DOHH2 (cell line): ENCODE data around the gene RAB39A.
A peak's percentile ranks its signal among the peaks of the same experiment; 100 is the strongest.
"Not testable (repeated sequence)": the region's sequence is repeated elsewhere in the genome, so short reads cannot be mapped to it uniquely, and the experiment has no call there.

ENCODE experiments used
- H3F3A ChIP-seq: fragments of 200-600 bp; sonication (generic), shearing (Covaris generic); 2 replicates; pipeline ENCODE4 v1.6.0; 2016; ENCODE audit warnings: antibody characterized with exemption, mild to moderate bottlenecking; ENCODE audit not compliant: control insufficient read depth, insufficient read depth
- H3K27ac ChIP-seq: fragments of 200-600 bp; sonication (generic); 2 replicates; pipeline ENCODE4 v1.5.1; 2014; ENCODE audit warnings: low read depth, mild to moderate bottlenecking, low read length, moderate library complexity
- H3K27me3 ChIP-seq: fragments of 200-600 bp; sonication (generic); 2 replicates; pipeline ENCODE4 v1.6.1; 2014; ENCODE audit warnings: mild to moderate bottlenecking, low read length, mixed read lengths; ENCODE audit not compliant: control insufficient read depth
- H3K36me3 ChIP-seq: fragments of 200-600 bp; sonication (generic); 2 replicates; pipeline ENCODE4 v1.6.1; 2014; ENCODE audit warnings: mild to moderate bottlenecking, low read length, moderate library complexity, mixed read lengths; ENCODE audit not compliant: control insufficient read depth
- H3K4me1 ChIP-seq: fragments of 200-600 bp; sonication (generic); 2 replicates; pipeline ENCODE4 v1.6.1; 2014; ENCODE audit warnings: mild to moderate bottlenecking, low read length, mixed read lengths; ENCODE audit not compliant: control insufficient read depth
- H3K4me2 ChIP-seq: fragments of 200-600 bp; sonication (generic); 2 replicates; pipeline ENCODE4 v1.6.0; 2014; ENCODE audit warnings: mild to moderate bottlenecking, low read length, moderate library complexity
- H3K4me3 ChIP-seq: fragments of 200-600 bp; sonication (generic); 2 replicates; pipeline ENCODE4 v1.5.1; 2014; ENCODE audit warnings: mild to moderate bottlenecking, low read length, mixed read lengths
- H3K79me2 ChIP-seq: fragments of 200-600 bp; sonication (generic); 2 replicates; pipeline ENCODE4 v1.6.1; 2014; ENCODE audit warnings: mild to moderate bottlenecking, low read length, mixed read lengths; ENCODE audit not compliant: control insufficient read depth
- H3K9me2 ChIP-seq: fragments of 200-600 bp; sonication (generic); replicated peaks from 2 replicates; pipeline ENCODE4 v1.6.1; 2014; ENCODE audit warnings: mild to moderate bottlenecking, low read length, mixed read lengths; ENCODE audit not compliant: control insufficient read depth
- H3K9me3 ChIP-seq: fragments of 200-600 bp; sonication (generic); 2 replicates; pipeline ENCODE4 v1.6.1; 2014; ENCODE audit warnings: antibody characterized with exemption, low read length, mixed read lengths; ENCODE audit not compliant: control insufficient read depth, insufficient read depth
- H4K20me1 ChIP-seq: fragments of 200-600 bp; sonication (generic); 2 replicates; pipeline ENCODE4 v1.6.0; 2014; ENCODE audit warnings: low read depth, mild to moderate bottlenecking, antibody characterized with exemption, low read length, moderate library complexity; ENCODE audit not compliant: control insufficient read depth, insufficient read depth
- EZH2phosphoT487 ChIP-seq: fragments of 200-600 bp; sonication (generic); IDR thresholded peaks from 2 replicates; pipeline ENCODE4 v1.6.1; 2017; ENCODE audit warnings: borderline replicate concordance, mild to moderate bottlenecking, antibody characterized with exemption, low read length, moderate library complexity, mixed read lengths
- TF ChIP-seq, protein P1 (sequence below): fragments of 200-600 bp; sonication (generic); IDR thresholded peaks from one replicate; pipeline ENCODE4 v1.5.1; 2014; ENCODE audit warnings: antibody characterized with exemption, mild to moderate bottlenecking, low read depth, low read length; ENCODE audit not compliant: poor library complexity, severe bottlenecking

The RAB39A gene, protein sequence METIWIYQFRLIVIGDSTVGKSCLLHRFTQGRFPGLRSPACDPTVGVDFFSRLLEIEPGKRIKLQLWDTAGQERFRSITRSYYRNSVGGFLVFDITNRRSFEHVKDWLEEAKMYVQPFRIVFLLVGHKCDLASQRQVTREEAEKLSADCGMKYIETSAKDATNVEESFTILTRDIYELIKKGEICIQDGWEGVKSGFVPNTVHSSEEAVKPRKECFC

DNA sequence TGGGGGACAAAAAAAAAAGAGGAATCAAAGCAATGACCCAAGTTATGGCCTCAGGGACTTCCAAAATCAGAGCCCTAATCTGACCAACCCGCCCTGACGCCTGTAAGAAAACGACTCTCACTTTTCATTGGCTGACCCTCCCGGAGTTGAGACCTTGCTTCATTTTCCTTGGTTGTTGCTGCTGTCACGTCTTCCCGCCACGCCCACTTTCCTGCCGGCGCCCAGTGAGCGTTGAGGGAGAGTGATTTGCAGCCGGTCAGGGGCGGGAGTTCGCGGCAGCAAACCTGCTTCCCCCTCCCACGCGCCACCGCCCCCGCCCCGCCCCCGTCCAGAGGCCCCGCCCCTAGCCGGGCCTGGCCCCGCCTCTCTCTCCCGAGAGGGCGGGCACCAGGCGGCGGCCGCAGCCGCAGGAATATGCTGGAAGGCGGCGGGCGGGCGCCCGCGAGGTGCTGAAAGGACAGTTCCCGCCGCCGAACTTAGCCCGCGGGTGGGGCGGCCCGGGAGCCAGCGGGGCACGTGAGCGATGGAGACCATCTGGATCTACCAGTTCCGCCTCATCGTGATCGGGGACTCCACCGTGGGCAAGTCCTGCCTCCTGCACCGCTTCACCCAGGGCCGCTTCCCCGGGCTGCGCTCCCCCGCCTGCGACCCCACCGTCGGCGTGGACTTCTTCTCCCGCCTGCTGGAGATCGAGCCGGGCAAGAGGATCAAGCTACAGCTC is at the start of gene RAB39A:
RAB39A (plus strand) TSS at position 403 of the 721 bp plus-strand sequence; CDS start at position 524, 121 bp downstream.
- Histone ChIP-seq H3K27me3 (no peaks in the 10 kb centered on the region), H3K9me2 (no peaks in the 10 kb centered on the region), H3K9me3 (no peaks in the 10 kb centered on the region), H3K79me2 (peaks cover 40% of the 10 kb centered on the region), H3K27ac (peak within 1 kb of the TSS; percentile 45), H4K20me1 (no peaks in the 10 kb centered on the region), H3K4me2 (peak within 1 kb of the TSS; percentile 82), H3F3A (peaks cover 15% of the 10 kb centered on the region), H3K36me3 (no peaks in the 10 kb centered on the region; the same call in 1 of the 2 replicates), H3K4me1 (peaks cover 34% of the 10 kb centered on the region), H3K4me3 (peak within 1 kb of the TSS; percentile 95)
- TF ChIP-seq EZH2phosphoT487, result no peak

DNA sequence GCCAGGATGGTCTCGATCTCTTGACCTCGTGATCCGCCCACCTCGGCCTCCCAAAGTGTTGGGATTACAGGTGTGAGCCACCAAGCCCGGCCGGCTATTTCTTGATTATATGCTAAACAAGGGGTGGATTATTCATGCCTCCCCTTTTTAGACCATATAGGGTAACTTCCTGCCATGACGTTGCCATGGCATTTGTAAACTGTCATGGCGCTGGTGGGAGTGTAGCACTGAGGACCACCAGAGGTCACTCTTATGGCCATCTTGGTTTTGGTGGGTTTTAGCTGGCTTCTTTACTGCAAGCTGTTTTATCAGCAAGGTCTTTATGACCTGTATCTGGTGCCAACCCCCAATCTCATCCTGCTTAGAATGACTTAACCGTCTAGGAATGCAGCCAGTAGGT is 46.8 kb upstream of the RAB39A start:
- not testable (repeated sequence) for H3K27me3 ChIP-seq, H3K4me3 ChIP-seq, H3F3A ChIP-seq, H3K4me1 ChIP-seq, H3K9me2 ChIP-seq, H3K4me2 ChIP-seq, H3K27ac ChIP-seq, H4K20me1 ChIP-seq, H3K36me3 ChIP-seq, H3K79me2 ChIP-seq, H3K9me3 ChIP-seq

DNA sequence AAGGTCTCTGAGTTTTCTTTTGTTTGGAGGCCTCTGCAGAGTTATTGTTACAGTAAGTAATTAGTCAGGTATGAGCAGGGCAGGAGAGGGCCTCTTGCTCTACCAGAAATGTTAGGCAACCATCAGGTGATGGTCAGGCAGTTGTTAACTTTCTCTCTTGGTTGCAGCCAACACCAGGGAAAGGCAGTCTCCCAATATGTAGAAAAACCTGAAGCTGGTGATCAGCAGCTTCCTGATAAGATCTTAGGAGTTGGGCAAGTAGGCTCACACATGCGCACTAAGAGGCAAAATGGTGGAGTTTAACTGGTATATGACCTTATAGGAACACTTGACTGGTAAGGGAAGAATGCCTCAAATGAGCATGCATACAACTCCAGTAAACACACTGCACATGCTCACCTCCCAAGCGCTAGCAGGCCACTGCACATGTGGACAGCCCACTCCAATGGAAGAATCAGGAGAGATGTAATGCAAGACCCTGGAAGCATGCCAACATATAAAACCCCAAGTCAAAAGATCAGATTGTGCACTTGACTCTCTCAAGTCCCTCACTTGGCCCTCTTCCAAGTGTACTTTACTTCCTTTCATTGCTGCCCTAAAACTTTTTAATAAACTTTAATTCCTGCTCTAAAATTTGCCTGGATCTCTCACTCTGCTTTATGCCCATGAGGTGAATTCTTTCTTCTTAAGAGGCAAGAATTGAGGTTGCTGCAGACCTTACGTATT is 46.0 kb upstream of the RAB39A start:
- Histone ChIP-seq H3K79me2 (no peaks in the 10 kb centered on the region), H3K4me2 (no peak overlapping the region), H3K4me1 (no peaks in the 10 kb centered on the region), H3K9me2 (no peaks in the 10 kb centered on the region), H4K20me1 (no peaks in the 10 kb centered on the region), H3K36me3 (no peaks in the 10 kb centered on the region), H3K27me3 (no peaks in the 10 kb centered on the region), H3F3A (no peaks in the 10 kb centered on the region), H3K9me3 (no peaks in the 10 kb centered on the region), H3K27ac (no peak overlapping the region), H3K4me3 (no peak overlapping the region)
- TF ChIP-seq EZH2phosphoT487, result no peak
- TF ChIP-seq, protein P1, sequence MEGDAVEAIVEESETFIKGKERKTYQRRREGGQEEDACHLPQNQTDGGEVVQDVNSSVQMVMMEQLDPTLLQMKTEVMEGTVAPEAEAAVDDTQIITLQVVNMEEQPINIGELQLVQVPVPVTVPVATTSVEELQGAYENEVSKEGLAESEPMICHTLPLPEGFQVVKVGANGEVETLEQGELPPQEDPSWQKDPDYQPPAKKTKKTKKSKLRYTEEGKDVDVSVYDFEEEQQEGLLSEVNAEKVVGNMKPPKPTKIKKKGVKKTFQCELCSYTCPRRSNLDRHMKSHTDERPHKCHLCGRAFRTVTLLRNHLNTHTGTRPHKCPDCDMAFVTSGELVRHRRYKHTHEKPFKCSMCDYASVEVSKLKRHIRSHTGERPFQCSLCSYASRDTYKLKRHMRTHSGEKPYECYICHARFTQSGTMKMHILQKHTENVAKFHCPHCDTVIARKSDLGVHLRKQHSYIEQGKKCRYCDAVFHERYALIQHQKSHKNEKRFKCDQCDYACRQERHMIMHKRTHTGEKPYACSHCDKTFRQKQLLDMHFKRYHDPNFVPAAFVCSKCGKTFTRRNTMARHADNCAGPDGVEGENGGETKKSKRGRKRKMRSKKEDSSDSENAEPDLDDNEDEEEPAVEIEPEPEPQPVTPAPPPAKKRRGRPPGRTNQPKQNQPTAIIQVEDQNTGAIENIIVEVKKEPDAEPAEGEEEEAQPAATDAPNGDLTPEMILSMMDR, result no peak

DNA sequence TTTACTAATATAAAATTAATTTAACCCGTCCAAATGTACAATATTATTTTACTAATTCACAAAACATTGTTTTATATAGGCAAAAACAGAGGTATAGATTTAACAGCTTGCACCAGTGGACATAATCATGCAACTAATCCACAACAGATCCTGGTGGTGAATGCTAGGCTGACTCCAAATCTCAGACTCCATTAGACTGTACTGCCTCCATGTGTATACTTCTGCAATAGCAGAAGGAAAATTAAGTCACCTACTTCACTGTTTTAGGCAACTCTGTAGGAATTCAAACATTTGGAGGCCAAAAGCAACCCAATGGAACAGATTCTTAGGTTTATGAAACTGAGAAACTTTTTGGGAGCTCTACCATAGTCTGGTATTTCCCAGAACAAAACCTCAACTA is 30.0 kb upstream of the RAB39A start:
- H3K4me1 ChIP-seq, result no peaks in the 10 kb centered on the region
- no peak for TF ChIP-seq EZH2phosphoT487
- TF ChIP-seq, protein P1, result peak; percentile 46
- no peak overlapping the region for H3K27ac ChIP-seq
- H3F3A ChIP-seq, result no peaks in the 10 kb centered on the region
- H3K9me3 ChIP-seq, result no peaks in the 10 kb centered on the region
- no peaks in the 10 kb centered on the region for H3K36me3 ChIP-seq
- no peaks in the 10 kb centered on the region for H4K20me1 ChIP-seq
- H3K4me3 ChIP-seq, result no peak overlapping the region
- H3K9me2 ChIP-seq, result no peaks in the 10 kb centered on the region
- H3K79me2 ChIP-seq, result no peaks in the 10 kb centered on the region
- no peak overlapping the region for H3K4me2 ChIP-seq
- peaks cover 12% of the 10 kb centered on the region for H3K27me3 ChIP-seq
